ENCODE data around the gene IL17RA.
"Not testable (repeated sequence)": the region's sequence is repeated elsewhere in the genome, so short reads cannot be mapped to it uniquely, and the experiment has no call there.

IL17RA gene

GRCh38 chr22:17084554-17085276 is at the start of gene IL17RA:
Gene IL17RA, plus strand, starts transcription at chr22:17085000. Its CDS starts 92 bp downstream, at chr22:17085092.
- H3K9me3 Mint-ChIP-seq = no peaks in the 10 kb centered on the region
- H3K27me3 Mint-ChIP-seq = peaks cover 14% of the 10 kb centered on the region
- peaks cover 27% of the 10 kb centered on the region for H3K36me3 Mint-ChIP-seq
- CTCF ChIA-PET = interaction anchor here (1.2 to 2.7 kb wide), 2 partner anchors 79 to 87 kb away, joined by 3 to 16 read pairs; no protein-coding TSS in a partner anchor
- H3K4me1 Mint-ChIP-seq = peaks cover 50% of the 10 kb centered on the region
- peak within 1 kb of the TSS; percentile 94 for H3K27ac Mint-ChIP-seq
- H3K4me3 Mint-ChIP-seq = peak within 1 kb of the TSS; percentile 94
- DNase-seq = peak; percentile 96

GRCh38 chr22:17035246-17035645 is 49.6 kb upstream of the IL17RA start:
- H3K9me3 Mint-ChIP-seq = no peaks in the 10 kb centered on the region
- H3K27ac Mint-ChIP-seq = no peak overlapping the region

DNA sequence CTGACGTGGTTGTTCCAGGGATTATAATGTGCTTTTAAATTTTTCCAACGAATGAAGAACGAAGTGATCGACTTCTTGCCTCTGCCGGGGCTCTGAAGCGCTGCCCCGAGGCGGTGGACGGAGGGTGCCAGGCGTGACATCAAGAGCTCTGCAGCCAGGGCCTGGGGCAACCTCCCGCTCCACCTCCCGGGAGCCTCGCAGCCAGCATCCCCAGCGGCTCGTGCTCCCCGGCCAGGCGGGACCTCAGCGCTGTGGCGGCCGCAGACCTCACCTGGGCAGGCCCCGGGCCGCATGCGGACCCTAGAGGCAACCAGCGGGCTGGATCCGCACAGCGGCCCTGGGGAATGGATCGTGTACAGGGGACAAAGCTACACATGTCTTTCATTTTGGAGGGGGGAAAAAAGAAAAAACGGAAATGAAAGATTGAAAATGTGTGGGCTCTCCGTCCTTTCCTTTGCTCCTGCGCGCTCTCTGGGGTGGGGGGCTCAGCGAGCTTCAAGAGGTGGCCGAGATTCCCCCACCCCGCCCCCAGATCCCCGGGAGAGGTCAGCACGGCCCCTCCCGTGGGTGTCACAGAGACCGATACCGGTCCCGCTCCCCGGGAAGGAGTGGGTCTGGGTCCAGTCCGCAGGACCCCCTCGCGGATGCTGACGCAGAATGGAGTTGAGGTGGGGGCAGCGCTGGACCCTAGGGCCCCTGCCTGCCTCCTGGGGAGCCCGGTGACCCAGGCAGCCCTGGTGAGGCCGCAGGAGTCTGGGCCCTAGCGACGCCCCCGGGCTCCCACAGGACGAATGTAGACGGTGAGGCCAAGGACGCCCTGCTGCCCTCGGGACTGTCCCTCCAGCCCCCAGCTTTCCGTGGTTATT is 48.6 kb upstream of the IL17RA start:
- H3K27ac Mint-ChIP-seq, H3K36me3 Mint-ChIP-seq, DNase-seq, CTCF ChIA-PET, H3K9me3 Mint-ChIP-seq: not testable (repeated sequence)
- Mint-ChIP-seq H3K27me3 (peaks cover 42% of the 10 kb centered on the region), H3K4me1 (peaks cover 11% of the 10 kb centered on the region), H3K4me3 (peak overlapping the region; percentile 21)

More at GRCh38 chr22:17035246-17035645, 49.6 kb upstream of the IL17RA start:
- Mint-ChIP-seq H3K4me1 (peaks cover 11% of the 10 kb centered on the region), H3K27me3 (peaks cover 42% of the 10 kb centered on the region), H3K4me3 (no peak overlapping the region), H3K36me3 (peaks cover 2% of the 10 kb centered on the region)
- CTCF ChIA-PET = no interaction called here
- DNase-seq = no peak

GRCh38 chr22:17036842-17037711 is 47.7 kb upstream of the IL17RA start:
- H3K27ac Mint-ChIP-seq, H3K9me3 Mint-ChIP-seq, H3K36me3 Mint-ChIP-seq, CTCF ChIA-PET, DNase-seq: not testable (repeated sequence)
- Mint-ChIP-seq H3K4me3 (peak overlapping the region; percentile 52), H3K27me3 (peaks cover 41% of the 10 kb centered on the region), H3K4me1 (peaks cover 11% of the 10 kb centered on the region)

DNA sequence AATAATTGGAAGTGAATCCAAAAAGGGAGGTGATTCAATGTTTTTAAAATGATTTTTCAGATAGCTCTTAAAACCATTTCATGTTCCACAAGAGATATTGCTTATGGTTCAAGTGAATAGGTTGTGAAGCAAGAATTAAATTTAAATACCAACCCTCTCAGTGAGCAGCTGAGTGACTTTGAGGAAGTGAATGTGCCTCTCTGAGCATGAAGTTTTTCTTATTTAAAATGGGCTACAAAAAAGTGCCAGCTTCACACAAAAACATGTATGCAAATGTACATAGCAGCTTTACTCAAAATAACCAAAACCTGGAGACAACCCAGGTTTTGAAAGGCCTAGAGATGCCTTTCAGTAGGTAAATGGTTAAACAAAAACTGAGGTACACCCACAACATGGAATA is 41.3 kb upstream of the IL17RA start:
- Mint-ChIP-seq H3K4me1 (no peaks in the 10 kb centered on the region), H3K27ac (no peak overlapping the region), H3K36me3 (no peaks in the 10 kb centered on the region), H3K4me3 (no peak overlapping the region), H3K9me3 (no peaks in the 10 kb centered on the region), H3K27me3 (peaks cover 7% of the 10 kb centered on the region)
- CTCF ChIA-PET = no interaction called here
- no peak for DNase-seq

DNA sequence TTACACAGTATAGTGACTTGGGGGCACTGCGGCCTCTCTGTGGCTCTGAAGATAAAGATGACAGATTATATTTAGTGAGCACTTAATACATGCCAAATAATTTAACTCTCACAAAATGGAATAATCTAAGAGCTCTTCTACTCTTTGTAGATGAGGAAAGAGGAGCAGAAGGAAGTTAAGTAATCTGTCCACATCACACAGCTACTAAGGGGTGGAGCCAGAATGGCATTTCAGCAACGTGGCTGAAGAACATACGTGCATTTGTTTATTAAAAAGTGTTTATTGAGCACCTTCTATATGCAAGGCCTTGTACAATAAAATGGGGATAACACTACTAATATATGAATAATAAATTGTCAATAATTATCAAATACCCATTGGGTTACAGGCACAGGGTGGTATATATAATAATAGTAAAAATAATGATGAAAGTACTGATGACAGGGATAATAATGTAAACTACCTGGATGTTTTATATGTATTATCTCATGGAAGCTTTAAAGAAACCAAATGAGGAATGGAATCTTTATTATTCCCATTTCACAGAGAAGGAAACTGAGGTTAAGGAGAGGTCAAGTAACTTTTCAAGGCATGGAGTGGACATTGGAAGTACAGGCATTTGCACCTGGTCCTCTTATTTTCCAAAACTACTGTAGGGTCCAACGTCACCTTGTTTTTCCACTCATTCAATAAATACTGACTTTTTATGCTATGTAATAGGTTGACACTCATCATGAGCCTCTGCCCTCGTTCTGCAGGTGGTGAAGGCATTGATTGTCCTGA is 38.0 kb upstream of the IL17RA start:
- Mint-ChIP-seq H3K4me3 (no peak overlapping the region), H3K27me3 (peaks cover 9% of the 10 kb centered on the region), H3K36me3 (no peaks in the 10 kb centered on the region), H3K9me3 (no peaks in the 10 kb centered on the region), H3K4me1 (no peaks in the 10 kb centered on the region), H3K27ac (no peak overlapping the region)
- no peak for DNase-seq
- CTCF ChIA-PET = interaction anchor here (0.7 kb wide), 1 partner anchor 11 kb away, joined by 4 read pairs; no protein-coding TSS in a partner anchor

DNA sequence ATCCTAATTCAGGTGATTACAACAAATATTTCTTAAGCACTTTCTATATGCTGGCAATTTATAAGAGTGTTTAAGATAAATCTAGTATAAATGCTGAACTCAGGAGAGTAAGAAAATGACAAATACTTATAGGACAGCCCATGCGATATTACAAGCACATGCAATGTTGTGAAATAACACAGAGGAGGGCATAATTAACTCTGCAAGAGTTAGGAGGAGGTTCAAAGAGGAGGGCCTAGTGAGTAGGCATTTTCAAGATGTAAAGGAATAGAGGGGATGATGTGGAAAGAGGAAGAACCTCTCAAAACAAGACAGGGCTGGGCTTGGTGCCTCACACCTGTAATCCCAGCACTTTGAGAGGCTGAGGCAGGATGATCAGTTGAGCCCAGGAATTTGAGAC is 37.1 kb upstream of the IL17RA start:
- Mint-ChIP-seq H3K9me3 (no peaks in the 10 kb centered on the region), H3K27me3 (peaks cover 9% of the 10 kb centered on the region), H3K27ac (no peak overlapping the region), H3K4me1 (no peaks in the 10 kb centered on the region), H3K36me3 (no peaks in the 10 kb centered on the region), H3K4me3 (no peak overlapping the region)
- DNase-seq = no peak
- CTCF ChIA-PET = interaction anchor here (0.7 kb wide), 1 partner anchor 10 kb away, joined by 4 read pairs; no protein-coding TSS in a partner anchor

DNA sequence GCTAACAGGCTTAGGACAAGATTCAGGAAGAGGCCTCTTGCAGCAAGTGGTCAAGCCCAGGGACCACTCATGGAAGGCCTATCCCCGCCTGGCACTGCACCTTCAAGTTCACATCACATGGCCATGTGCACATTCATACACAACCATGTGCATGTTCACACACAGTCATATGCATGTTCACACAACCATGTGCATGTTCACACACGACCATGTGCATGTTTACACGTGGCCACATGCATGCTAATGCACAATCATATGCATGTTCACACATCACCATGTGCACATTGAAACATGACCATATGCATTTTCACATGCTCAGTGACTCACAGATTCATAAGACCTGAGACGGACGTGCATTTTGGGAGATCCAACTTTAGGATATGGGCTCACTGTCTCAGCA is 28.7 kb upstream of the IL17RA start:
- no peak for DNase-seq
- H3K9me3 Mint-ChIP-seq = no peaks in the 10 kb centered on the region
- H3K27ac Mint-ChIP-seq = no peak overlapping the region
- CTCF ChIA-PET = interaction anchor here (4.4 kb wide), 1 partner anchor 138 kb away, joined by 51 read pairs; no protein-coding TSS in a partner anchor
- H3K27me3 Mint-ChIP-seq = peaks cover 6% of the 10 kb centered on the region
- H3K4me3 Mint-ChIP-seq = no peak overlapping the region
- H3K4me1 Mint-ChIP-seq = no peaks in the 10 kb centered on the region
- no peaks in the 10 kb centered on the region for H3K36me3 Mint-ChIP-seq

DNA sequence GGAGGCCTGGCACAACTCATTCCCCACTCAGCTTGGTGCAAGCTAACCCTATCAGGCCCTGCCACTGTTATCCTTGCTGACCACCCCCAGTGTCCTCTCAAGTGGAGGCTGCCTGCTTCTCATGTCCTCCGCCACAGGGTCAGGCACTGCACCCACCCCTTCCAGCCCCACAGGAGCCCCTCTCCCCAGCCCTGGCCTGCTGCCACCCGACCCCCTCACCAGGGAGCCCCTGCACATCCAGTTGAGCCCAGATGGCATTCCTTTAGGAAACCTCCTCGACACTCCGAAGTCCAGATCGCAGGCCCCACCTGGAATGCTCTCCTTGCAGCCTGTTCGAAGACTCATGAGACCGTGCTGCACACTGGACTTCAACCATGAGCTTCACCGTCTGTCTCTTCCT is 28.0 kb upstream of the IL17RA start:
- CTCF ChIA-PET = interaction anchor here (0.8 to 4.4 kb wide), 5 partner anchors 9 to 139 kb away, joined by 3 to 51 read pairs (median 4); no protein-coding TSS in a partner anchor
- H3K36me3 Mint-ChIP-seq = no peaks in the 10 kb centered on the region
- H3K4me3 Mint-ChIP-seq = no peak overlapping the region
- no peaks in the 10 kb centered on the region for H3K4me1 Mint-ChIP-seq
- H3K9me3 Mint-ChIP-seq = no peaks in the 10 kb centered on the region
- peaks cover 10% of the 10 kb centered on the region for H3K27me3 Mint-ChIP-seq
- H3K27ac Mint-ChIP-seq = no peak overlapping the region
- DNase-seq = no peak

DNA sequence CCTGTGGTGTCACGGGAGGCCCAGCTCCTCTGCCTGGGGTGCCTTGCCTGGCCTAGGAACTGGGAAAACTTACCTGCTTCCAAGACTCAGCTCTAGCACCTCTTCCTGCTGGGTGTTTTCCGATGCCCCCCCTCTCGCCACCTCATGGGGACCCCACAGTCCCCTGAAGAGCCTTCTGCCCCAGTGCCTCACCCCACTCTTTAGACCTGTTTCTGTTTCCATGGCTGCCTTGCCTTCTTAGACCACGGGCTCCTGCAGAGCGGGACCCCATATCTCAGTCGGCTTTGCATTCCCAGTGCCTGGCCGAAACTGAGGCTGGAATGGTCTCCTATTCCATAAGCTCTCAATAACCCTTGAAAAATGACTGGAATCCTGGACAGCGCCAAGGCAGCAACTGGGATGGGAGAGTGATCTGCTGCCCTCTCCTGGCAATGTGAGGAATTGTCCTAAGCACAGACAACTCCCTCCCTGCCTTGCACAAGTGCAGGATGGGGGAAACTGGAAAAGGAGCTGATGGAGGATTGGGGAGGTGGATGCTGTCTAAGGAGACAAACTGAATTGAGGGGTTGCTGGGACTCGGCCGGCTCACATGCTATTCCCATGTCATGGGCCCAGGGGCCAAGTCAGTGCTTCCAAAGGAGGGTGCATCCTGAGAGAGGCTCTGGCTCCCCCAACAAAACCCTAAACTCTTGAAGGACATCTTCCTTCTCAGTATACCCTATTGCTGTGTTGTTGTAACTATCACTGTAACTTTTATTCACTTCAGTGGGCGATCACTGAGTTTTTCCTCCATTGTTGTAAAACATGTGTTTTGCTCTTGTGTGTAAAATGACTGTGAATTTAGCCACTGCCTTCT is 26.6 kb upstream of the IL17RA start:
- no peaks in the 10 kb centered on the region for H3K36me3 Mint-ChIP-seq
- no peak overlapping the region for H3K27ac Mint-ChIP-seq
- peak; percentile 67 for DNase-seq
- H3K4me1 Mint-ChIP-seq = peaks cover 2% of the 10 kb centered on the region
- no peak overlapping the region for H3K4me3 Mint-ChIP-seq
- CTCF ChIA-PET = interaction anchor here (0.6 to 4.4 kb wide), 12 partner anchors 9 to 283 kb away, joined by 3 to 51 read pairs (median 3); no protein-coding TSS in a partner anchor
- H3K27me3 Mint-ChIP-seq = peaks cover 13% of the 10 kb centered on the region
- H3K9me3 Mint-ChIP-seq = no peaks in the 10 kb centered on the region

GRCh38 chr22:17060126-17060525 is 24.7 kb upstream of the IL17RA start:
- peaks cover 22% of the 10 kb centered on the region for H3K27me3 Mint-ChIP-seq
- H3K4me3 Mint-ChIP-seq = no peak overlapping the region
- no peak overlapping the region for H3K27ac Mint-ChIP-seq
- DNase-seq = no peak
- H3K9me3 Mint-ChIP-seq = no peaks in the 10 kb centered on the region
- no peaks in the 10 kb centered on the region for H3K36me3 Mint-ChIP-seq
- peaks cover 9% of the 10 kb centered on the region for H3K4me1 Mint-ChIP-seq
- CTCF ChIA-PET = interaction anchor here (0.6 to 4.4 kb wide), 2 partner anchors 143 to 320 kb away, joined by 3 to 51 read pairs; no protein-coding TSS in a partner anchor

DNA sequence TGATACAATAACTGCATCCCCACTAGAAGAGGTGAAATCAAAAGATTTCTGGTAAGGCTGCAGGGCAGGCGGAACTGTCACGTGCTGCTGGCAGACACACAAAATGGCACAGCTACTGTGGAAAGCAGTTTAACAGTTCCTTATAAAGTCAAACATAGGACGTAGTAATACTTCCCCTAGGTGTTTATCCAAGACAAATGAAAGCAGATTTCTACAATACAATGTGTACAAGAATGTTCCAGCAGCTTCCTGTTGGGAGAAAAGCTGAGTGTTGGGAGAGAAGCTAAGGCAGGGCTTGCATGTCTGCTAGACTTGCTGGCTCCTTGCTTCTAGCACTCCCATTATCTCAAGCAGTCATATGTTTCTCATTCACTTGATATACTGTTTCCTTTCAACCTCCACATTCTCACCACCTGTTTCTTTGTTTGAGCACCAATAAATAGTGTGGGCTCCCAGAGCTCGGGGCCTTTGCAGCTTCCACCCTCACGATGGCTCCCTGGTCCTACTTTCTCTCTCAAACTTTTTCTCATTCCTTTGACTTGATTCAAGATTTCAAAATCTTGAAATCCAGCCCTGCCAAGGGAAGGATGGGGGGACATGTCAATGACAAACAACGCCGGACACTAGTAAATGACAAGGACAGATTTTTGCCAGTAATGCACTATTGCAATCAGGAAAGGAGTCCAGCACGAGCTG is 21.2 kb upstream of the IL17RA start:
- Mint-ChIP-seq H3K27me3 (peaks cover 32% of the 10 kb centered on the region), H3K4me1 (peaks cover 9% of the 10 kb centered on the region), H3K4me3 (no peak overlapping the region), H3K27ac (no peak overlapping the region), H3K36me3 (no peaks in the 10 kb centered on the region), H3K9me3 (no peaks in the 10 kb centered on the region)
- DNase-seq = no peak
- CTCF ChIA-PET = interaction anchor here (1.0 to 1.1 kb wide), 2 partner anchors 10 to 108 kb away, joined by 3 read pairs; no protein-coding TSS in a partner anchor

Data from activated naive CD4-positive, alpha-beta T cell treated with anti-CD3 and anti-CD28 coated beads, Interleukin-2, amount 10 ng/mL, durations not matched to agents 7 days and 5 days (primary cell).